GM21619 (cell line): Measurements from ENCODE around the gene YIPF1.
"Not testable (repeated sequence)": the region's sequence is repeated elsewhere in the genome, so short reads cannot be mapped to it uniquely, and the experiment has no call there.

ENCODE experiments used
- ATAC-seq: cut with Tn5 transposase; IDR thresholded peaks from one replicate; pipeline ENCODE4 v1.9.1; 2021; ENCODE audit not compliant: unreplicated experiment

YIPF1 gene

DNA sequence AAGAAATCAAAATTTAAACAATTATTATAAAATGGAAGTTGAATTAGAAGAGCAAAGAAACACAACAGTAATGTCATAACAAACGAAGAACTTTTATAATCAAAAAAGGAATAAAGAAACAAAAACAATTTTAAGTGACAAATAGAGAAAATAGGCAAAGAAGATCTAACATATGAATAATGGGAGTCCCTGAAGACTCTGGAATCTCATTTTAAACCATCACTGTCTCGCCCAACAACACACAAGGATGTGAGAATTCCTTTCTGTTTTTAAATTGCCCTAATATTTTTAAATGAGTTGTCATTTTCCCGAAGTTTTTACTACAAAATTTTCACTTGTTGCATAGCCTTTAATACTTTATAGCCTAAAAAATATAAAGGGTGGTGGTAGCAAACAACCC lies 47.2 kb downstream of the YIPF1 start:
- no peak for ATAC-seq

DNA sequence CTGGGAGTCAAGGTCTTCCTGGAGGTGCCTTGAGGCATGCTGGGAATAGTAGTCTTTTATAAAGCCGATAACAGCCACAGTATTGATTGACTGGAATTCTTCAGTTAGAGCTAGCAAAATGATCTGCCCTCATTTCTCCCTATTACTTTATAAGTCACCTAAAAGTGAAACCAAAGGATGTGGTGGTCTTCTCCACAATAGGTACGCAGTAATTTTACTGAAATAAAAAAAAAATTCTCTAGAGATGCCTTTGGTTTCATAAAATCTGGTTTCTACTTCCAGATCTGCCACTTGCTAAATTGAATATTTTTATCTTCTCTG lies 51.0 kb downstream of the YIPF1 start:
- ATAC-seq = no peak

DNA sequence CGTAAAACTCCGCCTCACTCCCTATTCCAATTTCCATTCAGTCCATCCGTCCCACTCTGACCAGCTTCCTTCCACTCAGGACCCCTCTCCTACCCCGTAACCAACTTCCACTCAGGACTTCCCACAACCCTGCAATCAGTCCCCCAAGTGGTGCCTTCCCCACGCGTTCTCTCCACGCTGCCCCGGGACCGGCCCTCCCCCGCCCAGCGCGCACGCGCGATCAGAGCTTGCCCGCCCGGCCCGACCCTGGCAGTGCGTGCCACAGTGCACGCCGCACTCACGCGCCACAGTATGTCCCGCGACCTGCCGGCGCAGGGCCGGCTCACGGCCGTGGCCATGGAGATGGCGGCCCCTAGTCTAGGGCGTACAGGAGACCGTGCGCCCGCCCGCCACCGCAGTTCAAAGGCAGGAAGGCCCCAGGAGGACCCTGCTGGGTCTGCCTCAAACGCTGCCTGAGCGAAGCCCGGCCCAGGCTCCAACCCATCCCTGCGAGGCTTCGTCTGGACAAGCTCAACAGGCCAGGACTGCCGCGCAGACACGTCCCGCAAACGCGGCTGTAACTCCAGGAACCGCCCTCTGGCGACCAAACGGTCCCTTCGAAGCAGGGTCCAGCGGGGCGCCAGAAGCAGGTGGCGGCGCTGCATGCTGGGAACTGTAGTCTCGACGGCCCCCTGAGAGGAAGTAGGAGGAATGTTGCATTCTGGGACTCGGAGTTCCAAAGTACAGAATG lies 51.5 kb downstream of the YIPF1 start, which contains the start of gene NDC1:
NDC1 (minus strand) TSS at position 373 of the 730 bp plus-strand sequence; CDS start at position 338, 35 bp downstream.
- ATAC-seq = peak; percentile 87

- no peak for ATAC-seq
Observed at GRCh38 chr1:53837646-53837923, 52.0 kb downstream of the YIPF1 start.

DNA sequence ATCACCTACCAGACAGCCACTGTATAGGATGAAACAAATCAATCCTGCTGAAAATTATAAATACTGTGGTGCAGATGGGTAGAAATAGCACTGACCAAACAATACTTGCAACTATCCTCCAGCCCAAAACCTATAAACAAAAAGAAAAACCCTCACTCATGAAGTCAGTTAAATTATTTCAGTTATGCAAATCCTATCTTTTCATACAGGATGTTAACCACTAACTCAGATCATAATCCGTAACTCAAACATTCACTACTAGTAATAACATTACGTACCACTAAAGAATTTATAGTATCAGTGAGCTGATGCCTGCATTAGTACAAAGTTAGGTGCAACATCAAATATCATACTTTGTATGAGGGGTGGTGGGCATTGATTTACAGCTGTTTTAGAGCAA lies 54.1 kb downstream of the YIPF1 start:
- no peak for ATAC-seq

GRCh38 chr1:53834776-53835175 lies 54.8 kb downstream of the YIPF1 start:
- no peak for ATAC-seq

DNA sequence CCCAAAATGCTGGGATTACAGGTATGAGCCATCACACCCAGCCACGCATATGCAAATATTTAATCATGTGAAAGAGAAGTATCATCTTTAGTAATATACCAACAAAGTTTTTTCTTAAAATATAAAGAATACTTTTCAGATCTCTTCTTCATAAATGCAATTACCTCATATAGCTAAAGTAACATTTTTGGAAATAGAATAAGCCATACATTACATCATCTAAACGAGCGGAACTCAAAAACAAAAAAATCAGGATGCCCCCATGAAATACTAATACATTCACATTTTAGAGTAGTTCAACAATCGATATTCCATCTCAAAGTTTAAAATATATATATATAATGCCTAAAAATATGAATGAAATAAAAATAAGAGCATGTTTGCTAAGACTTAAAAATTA lies 56.2 kb downstream of the YIPF1 start:
- no peak for ATAC-seq

DNA sequence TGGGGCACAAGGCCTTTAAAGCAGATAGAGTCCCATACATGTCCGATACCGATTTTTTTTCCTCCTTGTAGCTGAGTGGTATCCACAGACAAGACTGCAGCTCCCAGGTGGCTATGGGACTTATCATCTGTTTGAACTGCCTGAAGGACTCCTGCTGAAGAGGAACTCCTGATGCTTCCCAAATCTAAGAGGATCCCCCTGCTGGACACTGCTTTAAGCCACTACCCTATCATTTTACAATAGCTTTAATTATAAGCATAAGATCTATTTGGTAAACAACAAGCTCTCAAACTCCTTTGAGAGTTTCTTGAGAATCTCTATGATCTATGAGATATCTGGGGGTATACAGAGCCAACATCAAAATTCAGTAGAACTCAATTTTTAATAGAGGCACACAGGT lies 63.2 kb downstream of the YIPF1 start:
- ATAC-seq = no peak

- no peak for ATAC-seq
Observed at GRCh38 chr1:53825306-53825705, 64.3 kb downstream of the YIPF1 start.

DNA sequence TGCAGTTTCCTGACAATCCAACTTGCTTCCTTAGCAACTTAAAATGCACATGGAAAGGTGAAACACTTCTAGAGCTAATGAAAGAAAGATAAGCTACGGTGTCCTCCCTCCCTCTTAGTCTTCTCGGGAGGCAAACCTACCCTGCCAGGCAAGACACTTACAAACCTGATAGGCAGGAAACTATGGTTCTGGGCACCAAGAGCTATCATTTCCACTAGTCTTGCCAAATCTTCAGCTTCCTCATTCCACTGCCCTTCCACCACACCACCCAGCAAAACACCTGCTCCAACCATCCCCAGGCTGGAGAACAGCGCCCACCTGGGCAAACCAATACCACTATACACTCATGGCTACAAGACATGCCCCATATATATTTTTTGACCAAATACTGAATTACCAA lies 66.7 kb downstream of the YIPF1 start:
- no peak for ATAC-seq

GRCh38 chr1:53821380-53821779 lies 68.2 kb downstream of the YIPF1 start:
- no peak for ATAC-seq

DNA sequence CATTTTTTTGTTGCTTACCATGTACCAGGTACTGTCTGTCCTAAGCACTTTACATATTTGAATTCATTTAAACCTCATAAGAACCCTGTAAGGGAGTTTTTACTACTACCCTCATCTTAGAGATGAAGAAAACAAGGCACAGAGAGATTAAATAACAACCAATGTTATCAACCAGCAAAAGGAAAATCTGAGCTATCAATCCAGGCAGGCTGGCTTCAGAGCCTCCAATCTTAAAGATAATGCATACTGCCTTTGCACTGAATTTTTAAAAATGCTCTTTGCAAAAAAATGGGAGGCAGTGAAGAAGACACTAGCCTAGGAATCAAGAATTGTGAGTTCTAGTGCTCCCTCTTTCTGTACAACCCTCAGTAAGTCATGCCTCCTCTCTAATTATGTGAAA lies 70.2 kb downstream of the YIPF1 start:
- ATAC-seq = no peak

- ATAC-seq = not testable (repeated sequence)
Observed at GRCh38 chr1:53816584-53816983, 73.0 kb downstream of the YIPF1 start.

DNA sequence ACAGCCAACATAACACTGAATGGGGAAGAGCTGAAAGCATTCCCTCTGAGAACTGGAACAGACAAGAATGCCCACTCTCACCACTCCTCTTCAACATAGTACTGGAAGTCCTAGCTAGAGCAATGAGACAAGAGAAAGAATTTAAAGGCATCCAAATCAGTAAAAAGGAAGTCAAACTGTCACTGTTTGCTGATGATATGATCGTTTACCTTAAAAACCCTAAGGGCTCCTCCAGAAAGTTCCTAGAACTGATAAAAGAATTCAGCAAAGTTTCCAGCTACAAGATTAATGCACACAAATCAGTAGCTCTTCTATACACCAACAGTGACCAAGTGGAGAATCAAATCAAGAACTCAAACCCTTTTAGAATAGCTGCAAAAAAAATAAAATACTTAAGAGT lies 74.1 kb downstream of the YIPF1 start:
- not testable (repeated sequence) for ATAC-seq

GRCh38 chr1:53811414-53811851 lies 78.2 kb downstream of the YIPF1 start:
- no peak for ATAC-seq

DNA sequence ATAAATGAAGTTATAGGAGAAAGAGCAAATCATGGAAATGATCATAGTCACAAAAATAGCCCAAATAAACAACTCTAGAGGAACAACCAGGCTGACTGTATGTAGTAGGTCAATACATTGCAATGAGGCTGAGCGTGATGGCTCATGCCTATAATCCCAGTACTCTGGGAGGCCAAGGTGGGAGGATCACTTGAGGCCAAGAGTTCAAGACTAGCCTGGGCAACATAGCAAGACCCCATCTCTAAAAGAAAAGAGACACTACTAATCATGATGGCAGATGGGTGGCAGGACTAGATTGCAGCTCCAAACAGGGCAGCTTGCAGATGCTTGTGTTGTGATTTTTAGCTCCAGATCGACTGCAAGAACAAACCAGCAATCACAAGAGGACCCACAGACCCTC lies 79.1 kb downstream of the YIPF1 start:
- ATAC-seq = no peak

- ATAC-seq = no peak
Observed at GRCh38 chr1:53810007-53810406, 79.6 kb downstream of the YIPF1 start.

GRCh38 chr1:53807916-53808315 lies 81.7 kb downstream of the YIPF1 start:
- ATAC-seq = no peak

DNA sequence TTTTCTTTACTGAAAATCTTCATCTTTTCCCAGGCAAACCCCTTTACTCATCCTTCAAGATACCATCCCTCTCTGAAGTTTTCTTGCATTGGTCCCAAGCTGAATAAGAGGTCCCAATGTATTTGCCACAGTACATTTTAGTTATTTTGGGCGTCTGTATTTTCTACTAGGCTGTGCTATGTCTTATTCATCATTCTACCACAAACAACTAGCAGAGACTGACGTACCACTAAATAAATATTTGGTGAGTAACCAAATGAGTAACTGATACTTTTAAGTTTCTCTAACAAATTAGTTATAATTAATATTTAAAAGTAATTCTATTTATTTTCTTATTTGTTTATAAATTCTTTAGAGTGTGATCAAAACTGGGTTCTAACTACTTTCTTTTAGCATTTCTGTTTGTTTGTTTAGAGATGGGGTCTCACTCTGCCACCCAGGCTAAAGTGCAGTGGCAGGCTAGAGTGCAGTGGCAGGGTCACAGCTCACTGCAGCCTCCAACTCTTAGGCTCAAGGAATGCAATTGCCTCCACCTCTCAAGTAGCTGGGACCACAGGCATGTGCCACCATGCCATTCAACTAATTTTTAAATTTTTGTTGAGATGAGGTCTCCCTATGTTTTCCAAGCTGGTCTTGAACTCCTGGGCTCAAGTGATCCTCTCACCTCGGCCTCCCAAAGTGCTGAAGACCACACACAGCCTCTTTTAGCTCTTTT lies 84.6 kb downstream of the YIPF1 start:
- no peak for ATAC-seq

GRCh38 chr1:53804181-53804580 lies 85.4 kb downstream of the YIPF1 start:
- ATAC-seq = no peak
